Measurements from ENCODE around the gene PRTFDC1.

The PRTFDC1 gene

GRCh38 chr10:24952143-24952706 lies at the start of gene PRTFDC1:
TSS of gene PRTFDC1 (minus strand) at chr10:24952606. CDS start at chr10:24952575, 31 bp downstream.
- no peaks in the 10 kb centered on the region for H3K9me3 ChIP-seq (replicated peaks in 1 of 11)
- peaks cover 6 to 22% (median 14%) of the 10 kb centered on the region in 10 experiments; a peak in 16 of 20 replicates for H3K4me1 ChIP-seq
- H4K20me1 ChIP-seq, result no peaks in the 10 kb centered on the region
- peak within 1 kb of the TSS; percentile 73 to 87 (median 77) for H3K27ac ChIP-seq
- no peak for TF ChIP-seq Cebpa-rat (IDR thresholded peaks at IDR 0.05)
- H3K4me2 ChIP-seq, result peak within 1 kb of the TSS; percentile 81 to 94 (median 90)
- H3K4me3 ChIP-seq, result peak within 1 kb of the TSS; percentile 58 to 77 (median 65)
- no peaks in the 10 kb centered on the region for H3K36me3 ChIP-seq
- peaks cover 0 to 8% (median 0%) of the 10 kb centered on the region in 11 experiments; a peak in 5 of 22 replicates for H3K27me3 ChIP-seq
- H3K9ac ChIP-seq, result peak within 1 kb of the TSS; percentile 76 to 86 (median 83)

- Histone ChIP-seq H3K4me1 (no peaks in the 10 kb centered on the region), H3K27ac (no peak overlapping the region), H4K20me1 (no peaks in the 10 kb centered on the region), H3K9ac (no peak overlapping the region), H3K27me3 (no peaks in the 10 kb centered on the region), H3K4me3 (no peak overlapping the region), H3K36me3 (no peaks in the 10 kb centered on the region), H3K9me3 (replicated peaks in 1 of 11) (peaks cover 0 to 23% (median 8%) of the 10 kb centered on the region in 11 experiments; a peak in 18 of 22 replicates), H3K4me2 (no peak overlapping the region)
- TF ChIP-seq Cebpa-rat (IDR thresholded peaks at IDR 0.05), result no peak
Observed at GRCh38 chr10:24998044-24998443, 45.6 kb upstream of the PRTFDC1 start.

GRCh38 chr10:24995072-24995471 lies 42.7 kb upstream of the PRTFDC1 start:
- Histone ChIP-seq H3K4me1 (no peaks in the 10 kb centered on the region), H3K9ac (no peak overlapping the region), H3K4me3 (no peak overlapping the region), H3K36me3 (no peaks in the 10 kb centered on the region), H3K27me3 (no peaks in the 10 kb centered on the region), H3K9me3 (replicated peaks in 1 of 11) (peaks cover 0 to 4% (median under 1%) of the 10 kb centered on the region in 11 experiments; a peak in 11 of 22 replicates), H3K4me2 (no peak overlapping the region), H3K27ac (no peak overlapping the region), H4K20me1 (no peaks in the 10 kb centered on the region)
- no peak for TF ChIP-seq Cebpa-rat (IDR thresholded peaks at IDR 0.05)

GRCh38 chr10:24993237-24993958 lies 41.0 kb upstream of the PRTFDC1 start:
- H3K36me3 ChIP-seq, result no peaks in the 10 kb centered on the region
- H3K4me3 ChIP-seq, result no peak overlapping the region
- no peak overlapping the region for H3K27ac ChIP-seq
- H3K27me3 ChIP-seq, result no peaks in the 10 kb centered on the region
- no peak for TF ChIP-seq Cebpa-rat (IDR thresholded peaks at IDR 0.05)
- H3K4me2 ChIP-seq, result no peak overlapping the region
- peaks cover 0 to 8% (median 6%) of the 10 kb centered on the region in 10 experiments; a peak in 6 of 20 replicates for H3K4me1 ChIP-seq
- no peaks in the 10 kb centered on the region for H3K9me3 ChIP-seq (replicated peaks in 1 of 11)
- no peaks in the 10 kb centered on the region for H4K20me1 ChIP-seq
- H3K9ac ChIP-seq, result no peak overlapping the region

- H3K36me3 ChIP-seq, result no peaks in the 10 kb centered on the region
- no peak overlapping the region for H3K4me2 ChIP-seq
- H3K4me1 ChIP-seq, result peaks cover 0 to 8% (median 6%) of the 10 kb centered on the region in 10 experiments; a peak in 6 of 20 replicates
Observed at GRCh38 chr10:24992512-24993133, 40.2 kb upstream of the PRTFDC1 start.

GRCh38 chr10:24991298-24991697 lies 38.9 kb upstream of the PRTFDC1 start:
- no peaks in the 10 kb centered on the region for H3K36me3 ChIP-seq
- H3K9ac ChIP-seq, result no peak overlapping the region
- H3K27ac ChIP-seq, result no peak overlapping the region
- H3K9me3 ChIP-seq (replicated peaks in 1 of 11), result no peaks in the 10 kb centered on the region
- H3K4me2 ChIP-seq, result no peak overlapping the region
- no peak for TF ChIP-seq Cebpa-rat (IDR thresholded peaks at IDR 0.05)
- no peak overlapping the region for H3K4me3 ChIP-seq
- H3K27me3 ChIP-seq, result no peaks in the 10 kb centered on the region
- H3K4me1 ChIP-seq, result peaks cover 0 to 8% (median 6%) of the 10 kb centered on the region in 10 experiments; a peak in 6 of 20 replicates
- no peaks in the 10 kb centered on the region for H4K20me1 ChIP-seq

More at GRCh38 chr10:24992512-24993133, 40.2 kb upstream of the PRTFDC1 start:
- TF ChIP-seq Cebpa-rat (IDR thresholded peaks at IDR 0.05), result no peak
- no peak overlapping the region for H3K4me3 ChIP-seq
- H3K9me3 ChIP-seq (replicated peaks in 1 of 11), result no peaks in the 10 kb centered on the region
- H4K20me1 ChIP-seq, result no peaks in the 10 kb centered on the region
- no peak overlapping the region for H3K27ac ChIP-seq
- no peak overlapping the region for H3K9ac ChIP-seq
- H3K27me3 ChIP-seq, result no peaks in the 10 kb centered on the region

- H3K4me1 ChIP-seq, result peaks cover 0 to 8% (median 6%) of the 10 kb centered on the region in 10 experiments; a peak in 6 of 20 replicates
- H3K9me3 ChIP-seq (replicated peaks in 1 of 11), result no peaks in the 10 kb centered on the region
- no peaks in the 10 kb centered on the region for H3K27me3 ChIP-seq
- no peak overlapping the region for H3K4me2 ChIP-seq
- no peaks in the 10 kb centered on the region for H4K20me1 ChIP-seq
- H3K36me3 ChIP-seq, result no peaks in the 10 kb centered on the region
- H3K4me3 ChIP-seq, result no peak overlapping the region
- no peak for TF ChIP-seq Cebpa-rat (IDR thresholded peaks at IDR 0.05)
- no peak overlapping the region for H3K27ac ChIP-seq
- H3K9ac ChIP-seq, result no peak overlapping the region
Observed at GRCh38 chr10:24989867-24990266, 37.5 kb upstream of the PRTFDC1 start.

GRCh38 chr10:24988831-24989640 lies 36.6 kb upstream of the PRTFDC1 start:
- Histone ChIP-seq H3K4me2 (peak overlapping the region in 3 of 11 experiments; percentile 2 to 26 (median 20); a peak in 4 of 22 replicates), H4K20me1 (no peaks in the 10 kb centered on the region), H3K4me1 (peaks cover 0 to 8% (median 6%) of the 10 kb centered on the region in 10 experiments; a peak in 6 of 20 replicates), H3K27me3 (no peaks in the 10 kb centered on the region), H3K36me3 (no peaks in the 10 kb centered on the region), H3K9me3 (replicated peaks in 1 of 11) (no peaks in the 10 kb centered on the region), H3K9ac (no peak overlapping the region), H3K4me3 (no peak overlapping the region), H3K27ac (no peak overlapping the region)
- no peak for TF ChIP-seq Cebpa-rat (IDR thresholded peaks at IDR 0.05)

Measured in BLaER1 treated with 17β-estradiol and CSF1 and Interleukin-3, amounts not matched to agents 10 nM and 100 nM (cell line).